NCI-H2227 (cell line): Measurements from ENCODE around the gene HDGF.
"Not testable (repeated sequence)": the region's sequence is repeated elsewhere in the genome, so short reads cannot be mapped to it uniquely, and the experiment has no call there.

Experiments
- DNase-seq: peaks from one replicate; lab custom pipeline; 2025; ENCODE audit not compliant: unreplicated experiment; lab: John Stamatoyannopoulos, UW

Gene HDGF

GRCh38 chr1:156767101-156767878, 15.8 kb upstream of the HDGF start, which contains the start of gene PRCC:
Gene PRCC (plus strand): TSS chr1:156767535. CDS start chr1:156767772, 237 bp downstream.
- peak; percentile 99 for DNase-seq

- no peak for DNase-seq
Measured at GRCh38 chr1:156766298-156767100, 15.0 kb upstream of the HDGF start.

GRCh38 chr1:156765666-156766065, 14.2 kb upstream of the HDGF start:
- DNase-seq, result no peak

GRCh38 chr1:156765136-156765535, 13.7 kb upstream of the HDGF start:
- not testable (repeated sequence) for DNase-seq

- no peak for DNase-seq
Measured at GRCh38 chr1:156760796-156761104, 9.3 kb upstream of the HDGF start.

GRCh38 chr1:156760092-156760795, 8.8 kb upstream of the HDGF start:
- DNase-seq, result peak; percentile 60

- DNase-seq, result not testable (repeated sequence)
Measured at GRCh38 chr1:156757572-156758253, 6.2 kb upstream of the HDGF start.

- no peak for DNase-seq
Measured at GRCh38 chr1:156756355-156756754, 4.9 kb upstream of the HDGF start.

GRCh38 chr1:156755527-156755950, 4.1 kb upstream of the HDGF start:
- DNase-seq, result no peak

- peak; percentile 62 for DNase-seq
Measured at GRCh38 chr1:156754219-156754618, 2.7 kb upstream of the HDGF start.

- DNase-seq, result no peak
Measured at GRCh38 chr1:156752843-156753482, 1.5 kb upstream of the HDGF start.

- peak; percentile 97 for DNase-seq
Measured at GRCh38 chr1:156751757-156752481, 444 bp upstream of the HDGF start.

- DNase-seq, result peak; percentile 67
Measured at GRCh38 chr1:156750711-156751450, 594 bp downstream of the HDGF start.

- no peak for DNase-seq
Measured at GRCh38 chr1:156750191-156750672, 1.2 kb downstream of the HDGF start.

- no peak for DNase-seq
Measured at GRCh38 chr1:156749419-156750118, 1.9 kb downstream of the HDGF start.

GRCh38 chr1:156748670-156749418, 2.6 kb downstream of the HDGF start:
- no peak for DNase-seq

- no peak for DNase-seq
Measured at GRCh38 chr1:156747742-156748669, 3.5 kb downstream of the HDGF start.
